Liver (tissue), 9 donors: ENCODE measurements around the gene SMIM27. TPM values are rescaled to one million over a fixed set of nuclear protein-coding genes. Genes with fewer than 3 reads are reported as not detected.

Experiments
- DNase-seq: peaks from one replicate; pipeline ENCODE4 v3.0.0-alpha.2; 2017; ENCODE audit warnings: low spot score
- H3K27ac ChIP-seq, 2 donors: one replicate each; pipeline ENCODE4 v1.7.0; 2013; ENCODE audit warnings: inconsistent platforms in 2 of 2, low read length in 2 of 2, control low read depth in 1 of 2, low read depth in 1 of 2, mild to moderate bottlenecking in 1 of 2
- H3K27me3 ChIP-seq, 4 donors: one replicate each; pipeline versions ENCODE4 v1.6.1 to v1.7.0; 2013; ENCODE audit warnings: low read length in 3 of 4, inconsistent platforms in 1 of 4, mild to moderate bottlenecking in 1 of 4, moderate library complexity in 1 of 4; ENCODE audit not compliant: control insufficient read depth in 4 of 4, insufficient read depth in 4 of 4
- H3K36me3 ChIP-seq, 4 donors: one replicate each; pipeline versions ENCODE4 v1.6.1 to v1.7.0; 2013; ENCODE audit warnings: low read length in 3 of 4, mild to moderate bottlenecking in 3 of 4, low read depth in 1 of 4, moderate library complexity in 1 of 4; ENCODE audit not compliant: control insufficient read depth in 4 of 4, insufficient read depth in 3 of 4
- H3K4me1 ChIP-seq, 4 donors: one replicate each; pipeline versions ENCODE4 v1.6.1 to v1.7.0; 2013; ENCODE audit warnings: low read length in 3 of 4, mild to moderate bottlenecking in 3 of 4, moderate library complexity in 1 of 4; ENCODE audit not compliant: control insufficient read depth in 4 of 4, insufficient read depth in 4 of 4
- H3K4me3 ChIP-seq, 3 donors: one replicate each; pipeline versions ENCODE4 v1.6.1 to v1.7.0; 2013; ENCODE audit warnings: low read length in 3 of 3, control low read depth in 1 of 3, low read depth in 1 of 3, mild to moderate bottlenecking in 1 of 3
- H3K9ac ChIP-seq, 2 donors: one replicate each; pipeline ENCODE4 v1.7.0; 2013; ENCODE audit warnings: low read length in 2 of 2, mild to moderate bottlenecking in 2 of 2, moderate library complexity in 2 of 2, control low read depth in 1 of 2, low read depth in 1 of 2
- H3K9me3 ChIP-seq, 4 donors: one replicate each; pipeline versions ENCODE4 v1.6.1 to v1.7.0; 2013; ENCODE audit warnings: low read length in 3 of 4; ENCODE audit not compliant: control insufficient read depth in 4 of 4
- EGR1 ChIP-seq, 2 donors: IDR thresholded peaks; 2 replicates each; pipeline ENCODE4 v1.6.1; 2016 to 2018; ENCODE audit warnings: antibody characterized with exemption in 2 of 2, low read depth in 2 of 2
- FOXA1 ChIP-seq: IDR thresholded peaks from 2 replicates; pipeline ENCODE4 v1.6.1; 2016; ENCODE audit warnings: antibody characterized with exemption
- GABPA ChIP-seq, 2 donors: IDR thresholded peaks in 1 of 2; conservative IDR thresholded peaks in 1 of 2; 2 replicates each; pipeline ENCODE4 v1.6.1; 2016; ENCODE audit warnings: antibody characterized with exemption in 2 of 2, mild to moderate bottlenecking in 1 of 2, moderate library complexity in 1 of 2
- HNF4G ChIP-seq: IDR thresholded peaks from 2 replicates; pipeline ENCODE4 v1.6.1; 2016; ENCODE audit warnings: antibody characterized with exemption
- JUND ChIP-seq, 2 donors: IDR thresholded peaks; 2 replicates each; pipeline ENCODE4 v1.6.1; 2016; ENCODE audit warnings: antibody characterized with exemption in 2 of 2
- NR2F2 ChIP-seq: IDR thresholded peaks from 2 replicates; pipeline ENCODE4 v1.6.1; 2016; ENCODE audit warnings: antibody characterized with exemption
- RAD21 ChIP-seq, 2 donors: IDR thresholded peaks; 2 replicates each; pipeline ENCODE4 v1.6.1; 2016; ENCODE audit warnings: antibody characterized with exemption in 2 of 2, mild to moderate bottlenecking in 2 of 2
- TAF1 ChIP-seq: conservative IDR thresholded peaks from 2 replicates; pipeline ENCODE4 v1.6.1; 2016; ENCODE audit warnings: antibody characterized with exemption, mild to moderate bottlenecking
- YY1 ChIP-seq: IDR thresholded peaks from 2 replicates; pipeline ENCODE4 v1.6.1; 2016; ENCODE audit warnings: antibody characterized with exemption, mild to moderate bottlenecking
- WGBS: extraction: QIAGEN DNeasy Blood & Tissue Kit; methylation state at CpG from one replicate; pipeline ENCODE4 v1.1.7; 2013; 5-methylcytosine and 5-hydroxymethylcytosine counted together
- polyA plus RNA-seq, 2 donors: library from polyadenylated mRNA; stranded (reverse) in 1 of 2; unstranded in 1 of 2; fragments of 200-250 nt in 1 of 2; fragments of >200 nt in 1 of 2; fragmentation: Nextera tagmentation in 1 of 2; extraction: Ambion mirVana in 1 of 2; gene quantifications; one replicate each; pipeline versions ENCODE4 v1.2.1 to v1.2.3, GENCODE V29; 2013 to 2015
- total RNA-seq, 2 donors: library from RNA; depleted of rRNA; stranded (reverse); fragments of >200 nt; gene quantifications; one replicate each; pipeline ENCODE4 v1.2.3, GENCODE V29; 2014
- TF ChIP-seq, protein P1 (sequence below): IDR thresholded peaks from 2 replicates; pipeline ENCODE4 v1.6.1; 2016; ENCODE audit warnings: antibody characterized with exemption
- TF ChIP-seq, protein P2 (sequence below): IDR thresholded peaks from 2 replicates; pipeline ENCODE4 v1.6.1; 2016; ENCODE audit warnings: antibody characterized with exemption, mild to moderate bottlenecking
- TF ChIP-seq, protein P3 (sequence below): IDR thresholded peaks from 2 replicates; pipeline ENCODE4 v1.6.1; 2016; ENCODE audit warnings: antibody characterized with exemption
- TF ChIP-seq, protein P4 (sequence below): IDR thresholded peaks from 2 replicates; pipeline ENCODE4 v1.6.1; 2016; ENCODE audit warnings: antibody characterized with exemption
- TF ChIP-seq, protein P5 (sequence below): fragments of 150-350 bp; IDR thresholded peaks from 2 replicates; pipeline ENCODE4 v1.5.1; 2017; ENCODE audit warnings: improper control_type of control experiment, low read depth, low read length; ENCODE audit not compliant: missing input control
- donor health status: healthy.
- donor health status: healthy.
- donor health status: healthy.
- donor health status: healthy.
- donor health status: healthy.

Gene SMIM27
- total and polyA plus RNA-seq, 4 donors = 1.0 to 17.0 (median 4.4) TPM

DNA sequence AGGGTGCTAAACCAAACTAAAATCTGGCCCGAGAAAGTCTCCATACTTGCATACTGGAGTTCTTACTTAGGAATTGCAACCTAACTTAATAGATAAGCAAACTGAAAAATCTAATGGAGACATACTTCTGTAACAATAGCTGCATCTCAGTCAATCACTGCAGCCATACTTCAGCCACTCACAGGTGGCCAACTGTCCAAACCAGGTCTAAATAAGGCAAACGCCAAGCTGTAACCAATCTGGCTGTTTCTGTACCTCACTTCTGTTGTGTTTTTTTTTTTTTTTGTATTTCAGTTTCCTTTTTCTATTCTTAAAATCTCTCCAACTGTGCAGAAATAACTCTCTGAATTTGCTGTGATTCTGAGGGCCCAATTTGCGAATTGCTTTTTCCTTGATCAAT is 25.2 kb downstream of the SMIM27 start:
- Histone ChIP-seq H3K9me3 (no peaks in the 10 kb centered on the region), H3K4me3 (no peak overlapping the region), H3K27ac (no peak overlapping the region), H3K9ac (no peak overlapping the region), H3K4me1 (peaks cover 2 to 13% (median 9%) of the 10 kb centered on the region in 4 donors), H3K27me3 (no peaks in the 10 kb centered on the region), H3K36me3 (no peaks in the 10 kb centered on the region)
- TF ChIP-seq RAD21 (IDR thresholded peaks at IDR 0.05) = no peak
- no peak for TF ChIP-seq JUND (IDR thresholded peaks at IDR 0.05)
- TF ChIP-seq, protein P1, sequence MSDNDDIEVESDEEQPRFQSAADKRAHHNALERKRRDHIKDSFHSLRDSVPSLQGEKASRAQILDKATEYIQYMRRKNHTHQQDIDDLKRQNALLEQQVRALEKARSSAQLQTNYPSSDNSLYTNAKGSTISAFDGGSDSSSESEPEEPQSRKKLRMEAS = no peak
- TF ChIP-seq NR2F2 = no peak
- no peak for TF ChIP-seq YY1
- TF ChIP-seq FOXA1 = no peak
- TF ChIP-seq, protein P2, sequence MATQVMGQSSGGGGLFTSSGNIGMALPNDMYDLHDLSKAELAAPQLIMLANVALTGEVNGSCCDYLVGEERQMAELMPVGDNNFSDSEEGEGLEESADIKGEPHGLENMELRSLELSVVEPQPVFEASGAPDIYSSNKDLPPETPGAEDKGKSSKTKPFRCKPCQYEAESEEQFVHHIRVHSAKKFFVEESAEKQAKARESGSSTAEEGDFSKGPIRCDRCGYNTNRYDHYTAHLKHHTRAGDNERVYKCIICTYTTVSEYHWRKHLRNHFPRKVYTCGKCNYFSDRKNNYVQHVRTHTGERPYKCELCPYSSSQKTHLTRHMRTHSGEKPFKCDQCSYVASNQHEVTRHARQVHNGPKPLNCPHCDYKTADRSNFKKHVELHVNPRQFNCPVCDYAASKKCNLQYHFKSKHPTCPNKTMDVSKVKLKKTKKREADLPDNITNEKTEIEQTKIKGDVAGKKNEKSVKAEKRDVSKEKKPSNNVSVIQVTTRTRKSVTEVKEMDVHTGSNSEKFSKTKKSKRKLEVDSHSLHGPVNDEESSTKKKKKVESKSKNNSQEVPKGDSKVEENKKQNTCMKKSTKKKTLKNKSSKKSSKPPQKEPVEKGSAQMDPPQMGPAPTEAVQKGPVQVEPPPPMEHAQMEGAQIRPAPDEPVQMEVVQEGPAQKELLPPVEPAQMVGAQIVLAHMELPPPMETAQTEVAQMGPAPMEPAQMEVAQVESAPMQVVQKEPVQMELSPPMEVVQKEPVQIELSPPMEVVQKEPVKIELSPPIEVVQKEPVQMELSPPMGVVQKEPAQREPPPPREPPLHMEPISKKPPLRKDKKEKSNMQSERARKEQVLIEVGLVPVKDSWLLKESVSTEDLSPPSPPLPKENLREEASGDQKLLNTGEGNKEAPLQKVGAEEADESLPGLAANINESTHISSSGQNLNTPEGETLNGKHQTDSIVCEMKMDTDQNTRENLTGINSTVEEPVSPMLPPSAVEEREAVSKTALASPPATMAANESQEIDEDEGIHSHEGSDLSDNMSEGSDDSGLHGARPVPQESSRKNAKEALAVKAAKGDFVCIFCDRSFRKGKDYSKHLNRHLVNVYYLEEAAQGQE = no peak
- no peak for TF ChIP-seq EGR1 (IDR thresholded peaks at IDR 0.05; ENCODE audit: low read depth in 2 of 2)
- no peak for TF ChIP-seq TAF1
- TF ChIP-seq, protein P3, sequence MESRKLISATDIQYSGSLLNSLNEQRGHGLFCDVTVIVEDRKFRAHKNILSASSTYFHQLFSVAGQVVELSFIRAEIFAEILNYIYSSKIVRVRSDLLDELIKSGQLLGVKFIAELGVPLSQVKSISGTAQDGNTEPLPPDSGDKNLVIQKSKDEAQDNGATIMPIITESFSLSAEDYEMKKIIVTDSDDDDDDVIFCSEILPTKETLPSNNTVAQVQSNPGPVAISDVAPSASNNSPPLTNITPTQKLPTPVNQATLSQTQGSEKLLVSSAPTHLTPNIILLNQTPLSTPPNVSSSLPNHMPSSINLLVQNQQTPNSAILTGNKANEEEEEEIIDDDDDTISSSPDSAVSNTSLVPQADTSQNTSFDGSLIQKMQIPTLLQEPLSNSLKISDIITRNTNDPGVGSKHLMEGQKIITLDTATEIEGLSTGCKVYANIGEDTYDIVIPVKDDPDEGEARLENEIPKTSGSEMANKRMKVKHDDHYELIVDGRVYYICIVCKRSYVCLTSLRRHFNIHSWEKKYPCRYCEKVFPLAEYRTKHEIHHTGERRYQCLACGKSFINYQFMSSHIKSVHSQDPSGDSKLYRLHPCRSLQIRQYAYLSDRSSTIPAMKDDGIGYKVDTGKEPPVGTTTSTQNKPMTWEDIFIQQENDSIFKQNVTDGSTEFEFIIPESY = no peak
- no peak for TF ChIP-seq GABPA (IDR thresholded peaks at IDR 0.05 in 1 of 2, conservative IDR thresholded peaks at IDR 0.05 in 1 of 2)
- TF ChIP-seq, protein P4, sequence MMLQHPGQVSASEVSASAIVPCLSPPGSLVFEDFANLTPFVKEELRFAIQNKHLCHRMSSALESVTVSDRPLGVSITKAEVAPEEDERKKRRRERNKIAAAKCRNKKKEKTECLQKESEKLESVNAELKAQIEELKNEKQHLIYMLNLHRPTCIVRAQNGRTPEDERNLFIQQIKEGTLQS = no peak
- TF ChIP-seq HNF4G = no peak
- DNase-seq = no peak
- WGBS = 82% methylated on average over 3 of the region's 3 CpGs

DNA sequence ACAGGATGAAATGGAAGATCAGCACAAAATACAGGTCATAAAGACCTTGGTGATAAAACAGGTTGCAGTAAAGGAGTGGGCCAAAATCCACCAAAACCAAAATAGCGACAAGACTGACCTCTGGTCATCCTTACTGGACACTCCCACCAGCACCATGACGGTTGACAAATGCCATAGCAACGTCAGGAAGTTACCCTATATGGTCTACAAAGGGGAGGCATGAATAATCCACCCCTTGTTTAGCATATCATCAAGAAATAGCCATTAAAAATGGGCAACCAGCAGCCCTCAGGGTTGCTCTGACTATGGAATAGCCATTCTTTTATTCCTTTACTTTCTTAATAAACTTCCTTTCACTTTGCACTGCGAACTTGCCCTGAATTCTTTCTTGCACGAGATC is 26.8 kb downstream of the SMIM27 start:
- Histone ChIP-seq H3K9me3 (no peaks in the 10 kb centered on the region), H3K27me3 (no peaks in the 10 kb centered on the region), H3K9ac (no peak overlapping the region), H3K4me1 (peaks cover 0 to 8% (median 3%) of the 10 kb centered on the region in 4 donors), H3K27ac (no peak overlapping the region), H3K4me3 (no peak overlapping the region), H3K36me3 (no peaks in the 10 kb centered on the region)
- TF ChIP-seq RAD21 (IDR thresholded peaks at IDR 0.05) = no peak
- TF ChIP-seq, protein P4 = no peak
- TF ChIP-seq NR2F2 = no peak
- TF ChIP-seq GABPA (IDR thresholded peaks at IDR 0.05 in 1 of 2, conservative IDR thresholded peaks at IDR 0.05 in 1 of 2) = no peak
- no peak for TF ChIP-seq FOXA1
- no peak for TF ChIP-seq YY1
- TF ChIP-seq, protein P5, sequence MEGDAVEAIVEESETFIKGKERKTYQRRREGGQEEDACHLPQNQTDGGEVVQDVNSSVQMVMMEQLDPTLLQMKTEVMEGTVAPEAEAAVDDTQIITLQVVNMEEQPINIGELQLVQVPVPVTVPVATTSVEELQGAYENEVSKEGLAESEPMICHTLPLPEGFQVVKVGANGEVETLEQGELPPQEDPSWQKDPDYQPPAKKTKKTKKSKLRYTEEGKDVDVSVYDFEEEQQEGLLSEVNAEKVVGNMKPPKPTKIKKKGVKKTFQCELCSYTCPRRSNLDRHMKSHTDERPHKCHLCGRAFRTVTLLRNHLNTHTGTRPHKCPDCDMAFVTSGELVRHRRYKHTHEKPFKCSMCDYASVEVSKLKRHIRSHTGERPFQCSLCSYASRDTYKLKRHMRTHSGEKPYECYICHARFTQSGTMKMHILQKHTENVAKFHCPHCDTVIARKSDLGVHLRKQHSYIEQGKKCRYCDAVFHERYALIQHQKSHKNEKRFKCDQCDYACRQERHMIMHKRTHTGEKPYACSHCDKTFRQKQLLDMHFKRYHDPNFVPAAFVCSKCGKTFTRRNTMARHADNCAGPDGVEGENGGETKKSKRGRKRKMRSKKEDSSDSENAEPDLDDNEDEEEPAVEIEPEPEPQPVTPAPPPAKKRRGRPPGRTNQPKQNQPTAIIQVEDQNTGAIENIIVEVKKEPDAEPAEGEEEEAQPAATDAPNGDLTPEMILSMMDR = no peak
- TF ChIP-seq EGR1 (IDR thresholded peaks at IDR 0.05; ENCODE audit: low read depth in 2 of 2) = no peak
- TF ChIP-seq, protein P3 = no peak
- WGBS = 47% methylated on average over 5 of the region's 5 CpGs
- no peak for DNase-seq
